ENCODE measurements around the gene NCL.
A peak's percentile ranks its signal among the peaks of the same experiment; 100 is the strongest.
"Not testable (repeated sequence)": the region's sequence is repeated elsewhere in the genome, so short reads cannot be mapped to it uniquely, and the experiment has no call there.

NCL gene

DNA sequence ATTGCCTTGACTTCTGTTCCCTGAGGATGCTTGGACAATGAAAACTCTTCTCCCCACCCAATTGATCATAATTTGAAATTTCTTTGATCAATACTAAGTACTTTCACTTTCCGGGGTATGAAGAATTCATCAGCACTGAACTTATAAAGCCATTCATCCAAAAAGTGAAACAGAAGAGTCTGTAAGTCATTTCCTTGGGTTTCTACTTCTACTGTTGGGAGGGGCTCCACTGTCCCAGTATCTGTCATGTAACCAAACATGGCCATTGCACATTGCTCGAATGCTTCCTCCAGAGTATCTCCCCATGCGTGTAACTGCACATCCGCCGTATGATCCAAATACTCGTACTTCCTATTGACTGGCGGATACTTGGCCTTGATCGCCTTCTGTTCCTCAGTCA is 30.3 kb downstream of the NCL start:
- H3K36me3 Mint-ChIP-seq, result peaks cover 4 to 16% of the 10 kb centered on the region in 2 donors
- H3K27me3 Mint-ChIP-seq, result peaks cover 7 to 9% of the 10 kb centered on the region in 2 donors
- H3K4me3 Mint-ChIP-seq, result no peak overlapping the region
- no peak for ATAC-seq (replicated peaks)
- no peak overlapping the region for H3K27ac Mint-ChIP-seq
- no peak for DNase-seq
- H3K4me1 Mint-ChIP-seq, result no peaks in the 10 kb centered on the region
- peaks cover 15 to 18% of the 10 kb centered on the region in 2 donors for H3K9me3 Mint-ChIP-seq

GRCh38 chr2:231431606-231432005 is 32.7 kb downstream of the NCL start:
- ATAC-seq (replicated peaks), result no peak
- H3K27me3 Mint-ChIP-seq, result peaks cover 7 to 9% of the 10 kb centered on the region in 2 donors
- H3K4me3 Mint-ChIP-seq, result no peak overlapping the region
- peaks cover 15 to 18% of the 10 kb centered on the region in 2 donors for H3K9me3 Mint-ChIP-seq
- H3K4me1 Mint-ChIP-seq, result no peaks in the 10 kb centered on the region
- H3K36me3 Mint-ChIP-seq, result peaks cover 4 to 16% of the 10 kb centered on the region in 2 donors
- H3K27ac Mint-ChIP-seq, result no peak overlapping the region
- DNase-seq, result no peak

DNA sequence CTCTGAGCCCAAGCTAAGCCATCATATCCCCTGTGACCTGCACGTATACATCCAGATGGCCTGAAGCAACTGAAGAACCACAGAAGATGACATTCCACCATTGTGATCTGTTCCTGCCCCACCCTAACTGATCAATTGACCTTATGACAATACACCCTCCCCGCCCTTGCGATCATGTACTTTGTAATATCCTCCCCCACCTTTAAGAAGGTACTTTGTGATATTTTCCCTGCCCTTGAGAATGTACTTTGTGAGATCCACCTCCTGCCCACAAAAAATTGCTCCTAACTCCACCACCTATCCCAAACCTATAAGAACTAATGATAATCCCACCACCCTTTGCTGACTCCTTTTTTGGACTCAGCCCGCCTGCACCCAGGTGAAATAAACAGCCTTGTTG is 33.8 kb downstream of the NCL start:
- Mint-ChIP-seq H3K36me3 (peaks cover 4 to 16% of the 10 kb centered on the region in 2 donors), H3K9me3 (peaks cover 15 to 18% of the 10 kb centered on the region in 2 donors)
- H3K27me3 Mint-ChIP-seq; H3K4me1 Mint-ChIP-seq; ATAC-seq (replicated peaks); H3K27ac Mint-ChIP-seq; DNase-seq; H3K4me3 Mint-ChIP-seq: not testable (repeated sequence)

GRCh38 chr2:231429901-231430300 is 34.4 kb downstream of the NCL start:
- Mint-ChIP-seq H3K36me3 (peaks cover 4 to 16% of the 10 kb centered on the region in 2 donors), H3K27ac (no peak overlapping the region), H3K27me3 (peaks cover 7 to 9% of the 10 kb centered on the region in 2 donors)

DNA sequence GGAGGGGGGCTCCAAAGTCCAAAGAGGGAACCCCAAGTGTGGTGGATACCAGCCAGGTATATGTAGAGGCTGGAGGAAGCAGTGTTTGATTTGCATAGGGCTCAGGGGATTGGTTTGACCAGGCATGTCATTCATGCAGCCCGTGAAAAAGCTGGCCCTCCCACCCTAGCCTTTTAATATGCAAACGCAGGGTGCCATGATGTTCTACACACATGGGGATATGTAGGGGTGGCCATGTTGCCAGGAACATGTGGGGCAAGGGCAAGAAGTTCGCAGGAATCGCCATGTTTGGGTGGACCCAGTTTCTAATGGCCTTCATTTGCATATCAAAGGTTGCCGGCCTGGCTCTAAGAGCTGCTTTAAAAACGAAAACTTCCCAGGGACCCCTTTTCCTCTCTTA is 35.1 kb downstream of the NCL start:
- no peak for DNase-seq
- Mint-ChIP-seq H3K9me3 (peaks cover 15 to 18% of the 10 kb centered on the region in 2 donors), H3K27me3 (peaks cover 7 to 9% of the 10 kb centered on the region in 2 donors), H3K4me3 (no peak overlapping the region), H3K4me1 (no peaks in the 10 kb centered on the region), H3K27ac (no peak overlapping the region), H3K36me3 (peaks cover 4 to 16% of the 10 kb centered on the region in 2 donors)
- ATAC-seq (replicated peaks), result no peak

More at GRCh38 chr2:231429901-231430300, 34.4 kb downstream of the NCL start:
- ATAC-seq (replicated peaks) (no peak), DNase-seq (no peak)
- H3K4me3 Mint-ChIP-seq, result no peak overlapping the region
- H3K9me3 Mint-ChIP-seq, result peaks cover 15 to 18% of the 10 kb centered on the region in 2 donors
- no peaks in the 10 kb centered on the region for H3K4me1 Mint-ChIP-seq

GRCh38 chr2:231427116-231427515 is 37.2 kb downstream of the NCL start:
- peaks cover 6 to 9% of the 10 kb centered on the region in 2 donors for H3K27me3 Mint-ChIP-seq
- ATAC-seq (replicated peaks) (no peak), DNase-seq (no peak)
- H3K4me1 Mint-ChIP-seq, result no peaks in the 10 kb centered on the region
- no peak overlapping the region for H3K27ac Mint-ChIP-seq
- H3K36me3 Mint-ChIP-seq, result peaks cover 4 to 16% of the 10 kb centered on the region in 2 donors
- peaks cover 15 to 17% of the 10 kb centered on the region in 2 donors for H3K9me3 Mint-ChIP-seq
- H3K4me3 Mint-ChIP-seq, result no peak overlapping the region

GRCh38 chr2:231425811-231426703 is 38.2 kb downstream of the NCL start:
- DNase-seq (no peak), ATAC-seq (replicated peaks) (no peak)
- Mint-ChIP-seq H3K27ac (no peak overlapping the region), H3K4me1 (no peaks in the 10 kb centered on the region), H3K36me3 (peaks cover 0 to 6% of the 10 kb centered on the region in 2 donors), H3K27me3 (peaks cover 0 to 2% of the 10 kb centered on the region in 2 donors), H3K4me3 (no peak overlapping the region), H3K9me3 (peaks cover 7% of the 10 kb centered on the region in 2 donors)

DNA sequence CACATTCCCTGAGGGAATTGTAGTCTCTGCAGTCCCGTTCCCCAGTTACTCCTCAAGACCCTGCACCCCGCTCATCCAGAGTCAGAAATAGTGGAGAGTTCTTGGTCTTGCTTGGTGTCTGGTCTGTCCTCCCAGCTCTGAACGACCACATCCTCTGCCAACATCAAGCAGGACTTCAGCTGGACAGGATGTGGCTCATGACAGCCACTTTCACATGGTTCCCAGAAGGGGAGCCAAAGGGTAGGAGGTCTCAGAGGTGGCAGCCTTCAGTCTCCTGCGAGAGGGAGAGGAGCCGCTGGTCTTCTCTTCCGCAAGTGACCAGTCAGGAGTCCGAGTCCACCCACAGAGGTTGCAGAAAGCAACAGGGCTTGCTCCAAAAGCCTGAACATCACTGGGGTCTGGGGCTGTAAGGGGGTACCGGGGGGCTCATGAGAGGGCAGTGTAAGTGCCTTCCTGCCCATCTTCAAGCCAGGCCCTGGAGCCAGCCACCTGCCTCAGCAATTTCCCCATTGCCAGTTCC is 38.9 kb downstream of the NCL start:
- ATAC-seq (replicated peaks) (no peak), DNase-seq (no peak)
- H3K36me3 Mint-ChIP-seq, result peaks cover 0 to under 1% of the 10 kb centered on the region in 2 donors
- no peaks in the 10 kb centered on the region for H3K4me1 Mint-ChIP-seq
- H3K9me3 Mint-ChIP-seq, result peaks cover under 1 to 1% of the 10 kb centered on the region in 2 donors
- H3K27ac Mint-ChIP-seq, result no peak overlapping the region
- no peaks in the 10 kb centered on the region for H3K27me3 Mint-ChIP-seq
- H3K4me3 Mint-ChIP-seq, result no peak overlapping the region

GRCh38 chr2:231423176-231423575 is 41.1 kb downstream of the NCL start:
- ATAC-seq (replicated peaks) (no peak), DNase-seq (no peak)
- no peaks in the 10 kb centered on the region for H3K36me3 Mint-ChIP-seq
- no peaks in the 10 kb centered on the region for H3K9me3 Mint-ChIP-seq
- no peaks in the 10 kb centered on the region for H3K4me1 Mint-ChIP-seq
- peaks cover 6% of the 10 kb centered on the region in 2 donors for H3K27me3 Mint-ChIP-seq
- H3K27ac Mint-ChIP-seq, result no peak overlapping the region
- no peak overlapping the region for H3K4me3 Mint-ChIP-seq

GRCh38 chr2:231422056-231422455 is 42.2 kb downstream of the NCL start:
- no peaks in the 10 kb centered on the region for H3K4me1 Mint-ChIP-seq
- H3K27ac Mint-ChIP-seq, result no peak overlapping the region
- ATAC-seq (replicated peaks), result no peak

DNA sequence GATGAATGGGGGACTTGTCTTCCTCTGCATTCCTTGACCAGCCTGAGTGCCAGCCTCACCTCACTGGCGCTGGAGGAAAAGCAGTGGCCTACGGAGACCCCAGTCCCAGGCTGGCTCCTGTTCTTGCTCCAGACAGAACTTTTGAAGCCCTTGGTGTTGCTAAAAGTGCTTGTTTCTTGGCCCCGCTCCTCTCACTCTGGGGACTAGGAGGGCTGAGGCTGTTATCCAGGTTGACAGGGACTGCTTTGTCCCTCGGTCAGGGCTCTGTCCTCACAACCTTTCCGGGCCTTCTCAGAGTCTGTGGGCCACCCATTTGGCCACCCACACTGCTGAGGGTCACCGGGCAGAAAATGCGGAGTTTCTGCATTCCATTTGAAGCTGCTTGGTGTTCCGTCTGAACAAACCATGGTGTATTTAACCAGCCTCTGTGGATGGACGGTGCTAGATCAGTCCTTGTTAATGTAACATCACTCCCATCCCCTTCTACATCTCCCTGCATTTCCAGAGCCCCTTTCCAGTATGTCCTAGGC is 43.2 kb downstream of the NCL start:
- DNase-seq (no peak), ATAC-seq (replicated peaks) (no peak)
- Mint-ChIP-seq H3K27ac (no peak overlapping the region), H3K9me3 (no peaks in the 10 kb centered on the region), H3K4me1 (no peaks in the 10 kb centered on the region), H3K27me3 (peaks cover 6% of the 10 kb centered on the region in 2 donors), H3K36me3 (no peaks in the 10 kb centered on the region), H3K4me3 (no peak overlapping the region)

More at GRCh38 chr2:231422056-231422455, 42.2 kb downstream of the NCL start:
- Mint-ChIP-seq H3K4me3 (no peak overlapping the region), H3K36me3 (no peaks in the 10 kb centered on the region), H3K9me3 (no peaks in the 10 kb centered on the region), H3K27me3 (peaks cover 6% of the 10 kb centered on the region in 2 donors)
- no peak for DNase-seq

GRCh38 chr2:231418820-231419640 is 45.3 kb downstream of the NCL start:
- no peak for DNase-seq
- Mint-ChIP-seq H3K4me3 (no peak overlapping the region), H3K27ac (no peak overlapping the region), H3K36me3 (no peaks in the 10 kb centered on the region), H3K4me1 (no peaks in the 10 kb centered on the region), H3K27me3 (peaks cover 11 to 12% of the 10 kb centered on the region in 2 donors), H3K9me3 (no peaks in the 10 kb centered on the region)
- ATAC-seq (replicated peaks), result no peak

GRCh38 chr2:231415029-231415428 is 49.3 kb downstream of the NCL start:
- Mint-ChIP-seq H3K4me1 (peaks cover 4 to 6% of the 10 kb centered on the region in 2 donors), H3K4me3 (no peak overlapping the region), H3K36me3 (peaks cover 4 to 9% of the 10 kb centered on the region in 2 donors), H3K27me3 (peaks cover 11 to 19% of the 10 kb centered on the region in 2 donors), H3K27ac (peak overlapping the region; percentile 22), H3K9me3 (peaks cover 5 to 6% of the 10 kb centered on the region in 2 donors)
- DNase-seq, result no peak
- no peak for ATAC-seq (replicated peaks)

GRCh38 chr2:231413921-231414476 is 50.3 kb downstream of the NCL start:
- no peak overlapping the region for H3K4me3 Mint-ChIP-seq
- H3K4me1 Mint-ChIP-seq, result peaks cover 4 to 6% of the 10 kb centered on the region in 2 donors
- H3K27me3 Mint-ChIP-seq, result peaks cover 5 to 13% of the 10 kb centered on the region in 2 donors
- ATAC-seq (replicated peaks), result no peak
- no peak for DNase-seq
- peaks cover 4 to 9% of the 10 kb centered on the region in 2 donors for H3K36me3 Mint-ChIP-seq
- no peak overlapping the region for H3K27ac Mint-ChIP-seq
- H3K9me3 Mint-ChIP-seq, result peaks cover 5 to 6% of the 10 kb centered on the region in 2 donors

Data from stimulated activated naive B cell treated with anti-CD40 and anti-IgM and Interleukin-4, amounts not matched to agents 10 μg/mL and 1 μg/mL and 100 μg/mL, for 72 hours (primary cell).